Right ventricle myocardium superior (tissue), 1 donor: ENCODE data around the gene FGL2. TPM values are rescaled to one million over a fixed set of nuclear protein-coding genes. Genes with fewer than 3 reads are reported as not detected.
"Not testable (repeated sequence)": the region's sequence is repeated elsewhere in the genome, so short reads cannot be mapped to it uniquely, and the experiment has no call there.

ENCODE experiments used
- ATAC-seq: fragments of 200-7000 bp; cut with Tn5 transposase; one replicate; pipeline ENCODE4 v1.9.1; 2020; ENCODE audit warnings: mild to moderate bottlenecking; ENCODE audit not compliant: poor library complexity
- DNase-seq: peaks from one replicate; pipeline ENCODE4 v3.0.0-alpha.2; 2020
- intact Hi-C: fragments of 100-400 bp; cut with DNase I; formaldehyde crosslinking; loops from one replicate; pipeline ENCODE4 v1.11.2; 2022
- total RNA-seq: library from RNA; stranded (reverse); fragmentation: NEBNext Ultra II Directional; extraction: Animal tissue kit (Norgen Biotek cat#: 25700); gene quantifications from one replicate; pipeline ENCODE4 v1.2.1, GENCODE V29; 2021
- donor health status: DM: no; HTN: yes; CAD: no; lungs with severe emphysema.

Gene FGL2
- total RNA-seq, 1 donor from 2014 or later: 11.5 TPM

- intact Hi-C loops, DNase-seq, ATAC-seq: not testable (repeated sequence)
Measured at GRCh38 chr7:77219701-77220331, 20.2 kb upstream of the FGL2 start.

- intact Hi-C loops: no loop called here
- ATAC-seq (no peak), DNase-seq (no peak)
Measured at GRCh38 chr7:77217474-77218185, 18.0 kb upstream of the FGL2 start.

- ATAC-seq: no peak
- no peak for DNase-seq
- intact Hi-C loops: no loop called here
Measured at GRCh38 chr7:77216181-77216845, 16.7 kb upstream of the FGL2 start.

- intact Hi-C loops: no loop called here
- ATAC-seq (no peak), DNase-seq (no peak)
Measured at GRCh38 chr7:77209479-77210139, 10.0 kb upstream of the FGL2 start.

- no peak for ATAC-seq
- intact Hi-C loops: no loop called here
- DNase-seq: no peak
Measured at GRCh38 chr7:77208416-77208815, 8.8 kb upstream of the FGL2 start.

DNA sequence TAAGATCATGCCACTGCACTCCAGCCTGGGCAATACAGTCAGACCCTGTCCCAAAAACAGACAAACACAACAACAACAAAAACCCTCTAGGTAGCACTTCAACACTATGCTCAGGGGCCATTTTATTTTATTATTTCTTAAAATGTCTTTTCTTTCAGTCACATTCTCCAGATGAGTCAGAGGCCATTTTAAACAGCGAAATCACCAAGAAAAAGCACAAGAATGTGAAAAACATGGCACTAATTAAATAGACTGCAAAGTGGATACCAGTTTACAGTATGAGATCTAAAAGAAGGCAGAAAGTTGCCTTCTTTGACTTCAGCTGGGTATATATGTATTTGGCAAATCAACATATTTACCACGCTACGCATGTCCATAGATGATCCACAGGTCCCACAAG lies 6.1 kb upstream of the FGL2 start:
- intact Hi-C loops: no loop called here
- DNase-seq (no peak), ATAC-seq (no peak)

GRCh38 chr7:77202481-77202976 lies 2.9 kb upstream of the FGL2 start:
- ATAC-seq (no peak), DNase-seq (no peak)
- intact Hi-C loops: no loop called here

- intact Hi-C loops: no loop called here
- DNase-seq (no peak), ATAC-seq (no peak)
Measured at GRCh38 chr7:77200542-77200941, 923 bp upstream of the FGL2 start.

GRCh38 chr7:77197141-77197540 lies 2.5 kb downstream of the FGL2 start:
- no peak for ATAC-seq
- DNase-seq: no peak
- intact Hi-C loops: no loop called here

DNA sequence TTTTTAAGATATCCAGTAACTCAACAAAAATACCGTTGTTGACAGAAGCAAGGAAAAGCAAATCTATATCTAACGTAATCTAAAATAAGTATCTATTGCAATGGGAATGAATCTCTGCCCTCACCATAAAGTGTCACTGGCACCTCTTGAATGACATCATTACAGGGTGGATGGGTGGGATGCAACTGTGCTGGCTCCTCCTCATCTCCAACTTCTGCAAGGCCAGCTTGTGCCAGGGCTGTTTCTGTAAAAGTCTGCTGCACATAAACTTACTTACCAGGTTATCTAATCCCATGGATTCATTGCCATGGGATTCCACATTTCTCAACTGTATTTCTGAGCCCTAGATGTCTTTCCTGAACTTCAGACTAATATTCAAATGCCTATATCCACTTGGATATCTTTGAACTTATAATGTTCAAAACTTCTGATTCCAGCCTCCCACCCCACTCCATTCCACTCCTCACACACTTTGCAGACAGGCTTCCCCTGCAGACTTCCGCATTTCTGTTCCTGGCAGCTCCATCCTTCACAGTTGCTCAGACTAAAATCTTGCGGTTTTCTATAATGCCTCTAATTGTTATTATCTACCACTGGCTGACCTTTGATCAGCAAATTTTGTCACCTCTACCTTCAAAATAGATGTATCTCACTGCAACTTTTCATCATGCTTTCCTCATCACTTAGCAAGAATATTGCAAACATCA lies 10.7 kb downstream of the FGL2 start:
- intact Hi-C loops: no loop called here
- DNase-seq (no peak), ATAC-seq (no peak)

DNA sequence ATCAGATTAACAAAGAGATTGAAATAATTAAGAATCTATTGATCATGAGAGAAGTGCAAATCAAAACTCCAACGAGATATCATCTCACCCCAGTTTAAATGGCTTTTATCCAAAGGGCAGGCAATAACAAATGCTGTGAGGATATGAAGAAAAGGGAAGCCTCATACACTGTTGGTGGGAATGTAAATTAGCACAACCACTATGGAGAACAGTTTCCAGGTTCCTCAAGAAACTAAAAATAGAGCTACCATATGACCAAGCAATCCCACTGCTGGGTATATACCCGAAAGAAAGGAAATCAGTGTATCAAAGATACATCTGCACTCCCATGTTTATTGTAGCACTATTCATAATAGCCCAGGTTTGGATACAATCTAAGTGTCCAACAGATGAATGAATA lies 13.8 kb downstream of the FGL2 start:
- intact Hi-C loops: no loop called here
- DNase-seq: no peak
- no peak for ATAC-seq

- ATAC-seq (no peak), DNase-seq (no peak)
- intact Hi-C loops: no loop called here
Measured at GRCh38 chr7:77184990-77185389, 14.6 kb downstream of the FGL2 start.

DNA sequence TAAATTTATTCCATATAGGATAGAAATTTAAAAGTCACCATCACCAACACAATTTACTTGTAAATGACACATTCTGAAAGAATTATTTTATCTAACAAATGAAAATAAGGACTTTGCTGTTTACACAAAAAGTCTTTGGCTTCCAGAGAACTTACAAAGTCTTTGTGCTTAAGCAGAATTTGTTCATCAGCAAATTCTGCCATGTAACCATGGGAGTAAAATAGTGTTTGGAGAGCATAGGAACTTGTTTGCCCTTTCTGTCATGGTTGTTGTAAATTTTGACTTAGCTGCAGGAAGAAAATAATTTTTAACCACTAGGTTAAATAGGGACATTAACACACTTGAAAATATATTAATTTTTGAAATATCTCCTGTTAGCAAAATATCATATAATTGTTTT lies 15.2 kb downstream of the FGL2 start:
- DNase-seq (no peak), ATAC-seq (no peak)
- intact Hi-C loops: no loop called here

DNA sequence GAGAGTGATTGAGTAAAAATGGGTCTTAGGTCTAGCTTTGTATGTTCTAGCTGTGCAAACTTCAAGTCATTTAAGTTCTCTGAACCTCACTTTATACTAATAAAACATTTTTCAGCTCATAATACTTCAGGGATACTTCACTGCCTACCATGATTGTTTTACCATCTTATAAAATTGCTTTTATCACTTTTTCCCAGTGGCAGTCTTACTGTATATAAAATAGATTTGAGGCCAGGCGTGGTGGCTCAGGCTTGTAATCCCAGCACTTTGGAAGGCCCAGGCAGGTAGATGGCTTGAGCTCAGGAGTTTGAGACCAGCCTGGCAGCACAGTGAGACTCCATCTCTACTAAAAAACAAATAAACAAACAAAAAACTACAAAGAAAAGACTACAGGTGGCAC lies 17.4 kb downstream of the FGL2 start:
- intact Hi-C loops: no loop called here
- ATAC-seq (no peak), DNase-seq (no peak)

GRCh38 chr7:77181734-77182133 lies 17.9 kb downstream of the FGL2 start:
- no peak for DNase-seq
- intact Hi-C loops: no loop called here

GRCh38 chr7:77181015-77181595 lies 18.5 kb downstream of the FGL2 start:
- DNase-seq: no peak
- no peak for ATAC-seq
- intact Hi-C loops: no loop called here

More at GRCh38 chr7:77181734-77182133, 17.9 kb downstream of the FGL2 start:
- no peak for ATAC-seq

DNA sequence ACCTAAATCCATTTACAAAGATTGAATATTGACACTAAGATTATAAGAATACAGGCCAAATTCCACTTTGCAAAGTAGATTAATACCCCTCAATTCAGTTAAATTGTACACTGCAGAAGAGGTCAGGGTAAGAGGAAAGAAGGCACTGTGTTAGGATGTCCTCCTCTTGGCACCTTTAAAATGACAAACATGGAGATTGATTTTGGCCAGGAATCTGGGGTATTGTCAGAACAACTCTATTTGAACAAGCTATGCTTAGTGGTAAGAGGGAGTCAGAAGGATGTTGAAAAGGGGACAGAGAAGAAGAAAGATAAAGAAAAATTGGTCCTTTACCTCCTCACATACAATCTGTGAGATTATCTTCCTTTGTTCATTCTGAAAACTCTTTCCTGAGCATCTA lies 21.6 kb downstream of the FGL2 start:
- ATAC-seq, DNase-seq, intact Hi-C loops: not testable (repeated sequence)

DNA sequence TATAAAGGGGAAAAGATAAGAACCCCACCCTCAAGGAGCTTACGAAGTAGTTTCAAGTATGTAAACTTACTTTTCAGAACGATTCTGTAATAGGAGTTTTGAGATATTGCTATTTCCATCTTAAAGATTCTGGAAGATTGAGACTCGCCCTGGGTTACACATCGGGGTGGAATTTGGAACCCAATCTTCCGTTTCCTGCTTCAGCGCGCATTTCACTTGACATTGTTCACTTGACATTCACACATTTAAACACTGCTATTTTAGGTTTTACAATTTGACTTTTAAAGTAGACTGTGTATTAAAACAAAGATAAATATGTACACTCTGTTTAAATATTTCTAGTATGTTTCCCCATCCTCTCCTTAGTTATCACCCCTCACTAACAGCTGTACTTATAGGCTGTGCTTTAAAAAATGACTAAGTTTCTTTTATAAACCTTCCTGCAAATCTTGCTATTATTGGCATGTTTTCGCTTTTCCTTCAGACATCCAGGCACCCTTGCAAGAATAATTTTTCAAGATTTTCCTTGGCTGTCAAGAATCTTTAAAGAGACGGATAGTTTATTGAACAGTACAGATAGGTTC lies 22.2 kb downstream of the FGL2 start:
- ATAC-seq, intact Hi-C loops, DNase-seq: not testable (repeated sequence)
